HUES64 (cell line): ENCODE measurements around the gene FOXE3.

Source experiments
- H3K27ac ChIP-seq: 2 replicates; pipeline ENCODE4 v1.7.0; 2013; ENCODE audit warnings: low read depth, low read length, inconsistent platforms
- H3K27me3 ChIP-seq: 2 replicates; pipeline ENCODE4 v1.6.1; 2013; ENCODE audit warnings: mild to moderate bottlenecking, low read length; ENCODE audit not compliant: insufficient read depth
- H3K36me3 ChIP-seq: 2 replicates; pipeline ENCODE4 v1.6.1; 2013; ENCODE audit warnings: mild to moderate bottlenecking, low read length; ENCODE audit not compliant: insufficient read depth
- H3K4me1 ChIP-seq: 2 replicates; pipeline ENCODE4 v1.6.1; 2013; ENCODE audit warnings: mild to moderate bottlenecking, low read length, moderate library complexity; ENCODE audit not compliant: insufficient read depth
- H3K4me3 ChIP-seq: 2 replicates; pipeline ENCODE4 v1.5.1; 2013; ENCODE audit warnings: mild to moderate bottlenecking, low read length, moderate library complexity
- H3K9ac ChIP-seq: 2 replicates; pipeline ENCODE4 v1.6.1; 2013; ENCODE audit warnings: mild to moderate bottlenecking, low read depth, low read length
- H3K9me3 ChIP-seq: 2 replicates; pipeline ENCODE4 v1.6.1; 2013; ENCODE audit warnings: low read depth, low read length; ENCODE audit not compliant: insufficient read depth
- WGBS: fragments of 150-250, 120-280 bp; methylation state at CpG from one replicate; pipeline ENCODE4 v1.1.7; 2013; ENCODE audit warnings: missing lambda C conversion rate; 5-methylcytosine and 5-hydroxymethylcytosine counted together

Gene FOXE3

GRCh38 chr1:47388030-47388890, 27.8 kb upstream of the FOXE3 start:
- H3K36me3 ChIP-seq, result no peaks in the 10 kb centered on the region
- peaks cover 9% of the 10 kb centered on the region; the same call in 1 of the 2 replicates for H3K27me3 ChIP-seq
- 58% methylated on average over 10 of the region's 10 CpGs for WGBS
- no peak overlapping the region for H3K27ac ChIP-seq
- no peak overlapping the region for H3K4me3 ChIP-seq
- no peak overlapping the region for H3K9ac ChIP-seq
- no peaks in the 10 kb centered on the region for H3K9me3 ChIP-seq
- no peaks in the 10 kb centered on the region for H3K4me1 ChIP-seq

GRCh38 chr1:47388891-47389238, 27.2 kb upstream of the FOXE3 start:
- 31% methylated on average over 3 of the region's 3 CpGs for WGBS
- Histone ChIP-seq H3K27me3 (peaks cover 11% of the 10 kb centered on the region; the same call in 1 of the 2 replicates), H3K4me1 (no peaks in the 10 kb centered on the region), H3K4me3 (no peak overlapping the region), H3K9ac (no peak overlapping the region), H3K27ac (no peak overlapping the region), H3K36me3 (no peaks in the 10 kb centered on the region), H3K9me3 (no peaks in the 10 kb centered on the region)

GRCh38 chr1:47389731-47390130, 26.4 kb upstream of the FOXE3 start:
- whole genome bisulfite sequencing, result 90% methylated on average over 2 of the region's 2 CpGs
- no peak overlapping the region for H3K9ac ChIP-seq
- H3K36me3 ChIP-seq, result no peaks in the 10 kb centered on the region
- no peak overlapping the region for H3K27ac ChIP-seq
- H3K9me3 ChIP-seq, result no peaks in the 10 kb centered on the region
- peaks cover 16% of the 10 kb centered on the region; the same call in 1 of the 2 replicates for H3K27me3 ChIP-seq
- H3K4me3 ChIP-seq, result no peak overlapping the region
- no peaks in the 10 kb centered on the region for H3K4me1 ChIP-seq

DNA sequence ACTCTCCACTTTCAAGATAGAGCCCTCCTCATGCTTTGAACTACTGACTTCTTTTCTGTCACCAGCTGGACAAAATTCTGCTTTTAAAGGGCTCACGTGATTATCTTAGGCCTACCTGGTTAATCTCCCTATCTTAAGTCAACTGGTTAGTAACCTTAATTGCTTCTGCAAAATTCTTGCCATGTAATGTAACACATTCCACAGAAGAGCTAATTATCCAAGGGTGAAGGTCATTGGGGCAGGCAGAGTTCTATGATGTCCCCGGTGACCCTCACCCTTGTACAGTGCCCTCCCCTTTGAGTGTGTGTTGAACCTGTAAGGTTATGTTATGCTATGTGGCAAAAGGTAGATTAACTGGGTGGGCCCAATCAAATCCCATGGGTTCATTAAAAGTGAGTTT, 25.2 kb upstream of the FOXE3 start:
- 71% methylated on average over 2 of the region's 2 CpGs for WGBS
- Histone ChIP-seq H3K27ac (no peak overlapping the region), H3K36me3 (no peaks in the 10 kb centered on the region), H3K9me3 (no peaks in the 10 kb centered on the region), H3K4me3 (no peak overlapping the region), H3K9ac (no peak overlapping the region), H3K4me1 (no peaks in the 10 kb centered on the region), H3K27me3 (peaks cover 16% of the 10 kb centered on the region; the same call in 1 of the 2 replicates)

DNA sequence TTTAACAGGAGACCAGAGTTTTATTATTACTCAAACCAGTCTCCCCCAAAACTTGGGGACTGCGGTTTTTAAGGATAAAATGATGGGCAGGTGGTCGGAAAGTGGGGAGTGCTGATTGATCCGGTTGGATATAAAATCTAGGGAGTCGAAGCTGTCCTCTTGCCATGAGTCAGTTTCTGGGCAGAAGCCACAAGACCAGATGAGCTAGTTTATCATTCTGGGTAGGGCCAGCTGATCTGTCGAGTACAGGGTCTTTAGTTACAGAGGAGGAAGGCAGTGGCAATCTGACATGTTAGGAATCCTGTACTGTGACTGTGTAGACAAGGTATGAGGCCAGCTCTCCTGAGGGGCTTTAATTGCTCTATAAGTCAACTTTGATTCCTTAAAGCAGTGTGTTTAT, 22.9 kb upstream of the FOXE3 start:
- WGBS, result 89% methylated on average over 5 of the region's 5 CpGs
- Histone ChIP-seq H3K27ac (no peak overlapping the region), H3K36me3 (no peaks in the 10 kb centered on the region), H3K4me3 (no peak overlapping the region), H3K9ac (no peak overlapping the region), H3K27me3 (peaks cover 8% of the 10 kb centered on the region; the same call in 1 of the 2 replicates), H3K4me1 (no peaks in the 10 kb centered on the region), H3K9me3 (no peaks in the 10 kb centered on the region)

GRCh38 chr1:47395433-47395832, 20.7 kb upstream of the FOXE3 start:
- no peaks in the 10 kb centered on the region for H3K4me1 ChIP-seq
- no peak overlapping the region for H3K9ac ChIP-seq
- H3K9me3 ChIP-seq, result no peaks in the 10 kb centered on the region
- H3K27me3 ChIP-seq, result peaks cover 12% of the 10 kb centered on the region; the same call in 1 of the 2 replicates
- 92% methylated on average over 3 of the region's 3 CpGs for WGBS
- no peaks in the 10 kb centered on the region for H3K36me3 ChIP-seq
- no peak overlapping the region for H3K4me3 ChIP-seq
- H3K27ac ChIP-seq, result no peak overlapping the region

- Histone ChIP-seq H3K9ac (no peak overlapping the region), H3K36me3 (no peaks in the 10 kb centered on the region), H3K4me1 (no peaks in the 10 kb centered on the region), H3K4me3 (no peak overlapping the region), H3K27ac (no peak overlapping the region), H3K9me3 (no peaks in the 10 kb centered on the region), H3K27me3 (peaks cover 12% of the 10 kb centered on the region)
- WGBS, result 90% methylated on average over 6 of the region's 6 CpGs
Measured at GRCh38 chr1:47396671-47397196, 19.4 kb upstream of the FOXE3 start.

DNA sequence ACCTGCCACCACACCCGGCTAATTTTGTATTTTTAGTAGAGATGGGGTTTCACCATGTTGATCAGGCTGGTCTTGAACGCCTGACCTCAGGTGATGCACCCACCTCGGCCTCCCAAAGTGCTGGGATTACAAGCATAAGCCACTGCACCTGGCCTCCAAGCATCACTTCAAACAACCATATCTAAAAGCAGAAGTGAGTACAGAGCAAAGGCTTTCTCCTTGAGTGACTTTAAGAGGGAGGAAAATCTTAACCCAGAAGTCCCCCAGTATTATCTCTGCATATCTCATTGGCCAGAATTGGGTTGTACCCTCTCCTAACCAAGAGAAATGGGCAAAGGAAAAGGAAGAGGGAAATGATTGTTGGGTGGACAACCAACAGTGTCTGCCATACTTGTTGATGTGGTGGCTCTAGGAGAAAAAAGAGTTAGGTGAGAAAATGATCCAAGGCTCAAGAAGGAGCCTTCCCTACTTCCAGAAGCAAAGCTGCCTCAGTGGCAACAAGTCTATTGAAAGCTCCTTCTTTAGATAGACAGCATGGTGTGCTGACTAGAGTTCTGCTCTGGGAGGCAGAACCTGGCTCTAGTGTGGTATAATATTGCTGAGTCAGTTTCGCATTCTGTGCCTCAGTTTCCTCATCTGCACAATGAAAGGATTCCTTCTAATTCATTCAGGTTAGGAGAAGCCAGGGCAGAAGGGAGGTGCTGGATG, 16.8 kb upstream of the FOXE3 start:
- Histone ChIP-seq H3K9me3 (no peaks in the 10 kb centered on the region), H3K9ac (no peak overlapping the region), H3K27me3 (peaks cover 6% of the 10 kb centered on the region), H3K4me3 (no peak overlapping the region), H3K36me3 (no peaks in the 10 kb centered on the region), H3K4me1 (no peaks in the 10 kb centered on the region), H3K27ac (no peak overlapping the region)
- WGBS, result 80% methylated on average over 4 of the region's 4 CpGs

GRCh38 chr1:47399846-47400155, 16.3 kb upstream of the FOXE3 start:
- Histone ChIP-seq H3K9ac (no peak overlapping the region), H3K4me3 (no peak overlapping the region), H3K4me1 (no peaks in the 10 kb centered on the region), H3K9me3 (no peaks in the 10 kb centered on the region), H3K27ac (no peak overlapping the region), H3K27me3 (peaks cover 4% of the 10 kb centered on the region), H3K36me3 (no peaks in the 10 kb centered on the region)
- 91% methylated on average over 4 of the region's 4 CpGs for WGBS

GRCh38 chr1:47401761-47402160, 14.3 kb upstream of the FOXE3 start:
- Histone ChIP-seq H3K27ac (no peak overlapping the region), H3K27me3 (peaks cover 4% of the 10 kb centered on the region), H3K36me3 (no peaks in the 10 kb centered on the region), H3K4me1 (no peaks in the 10 kb centered on the region), H3K9me3 (no peaks in the 10 kb centered on the region), H3K4me3 (no peak overlapping the region), H3K9ac (no peak overlapping the region)
- 91% methylated on average over 4 of the region's 4 CpGs for WGBS

- peaks cover 7% of the 10 kb centered on the region for H3K27me3 ChIP-seq
Measured at GRCh38 chr1:47402591-47402990, 13.5 kb upstream of the FOXE3 start.

More at GRCh38 chr1:47402591-47402990, 13.5 kb upstream of the FOXE3 start:
- no peak overlapping the region for H3K9ac ChIP-seq
- no peak overlapping the region for H3K27ac ChIP-seq
- no peaks in the 10 kb centered on the region for H3K36me3 ChIP-seq
- H3K4me3 ChIP-seq, result no peak overlapping the region
- 92% methylated on average over 3 of the region's 4 CpGs for WGBS
- H3K9me3 ChIP-seq, result no peaks in the 10 kb centered on the region
- H3K4me1 ChIP-seq, result no peaks in the 10 kb centered on the region
